Lung (tissue), 12 donors: ENCODE results near the gene LNX2. TPM values are rescaled to one million over a fixed set of nuclear protein-coding genes. Genes with fewer than 3 reads are reported as not detected.

Experiments used
- ATAC-seq: fragments of 200-7000 bp; cut with Tn5 transposase; one replicate; pipeline ENCODE4 v1.9.1; 2020; ENCODE audit warnings: moderate number of reproducible peaks; ENCODE audit not compliant: insufficient read depth, low FRiP score
- DNase-seq, 3 donors: peaks; one replicate each; pipeline ENCODE4 v3.0.0-alpha.2; 2013 to 2017
- H3K27ac ChIP-seq, 2 donors: one replicate each; pipeline ENCODE4 v1.5.1; 2013; ENCODE audit warnings: mild to moderate bottlenecking in 2 of 2, moderate library complexity in 2 of 2, control low read depth in 1 of 2, inconsistent platforms in 1 of 2, low read depth in 1 of 2, low read length in 1 of 2
- H3K27me3 ChIP-seq, 3 donors: one replicate each; pipeline ENCODE4 v1.5.1; 2013; ENCODE audit warnings: low read length in 2 of 3; ENCODE audit not compliant: control insufficient read depth in 3 of 3, insufficient read depth in 3 of 3
- H3K36me3 ChIP-seq, 4 donors: one replicate each; pipeline ENCODE4 v1.5.1; 2013; ENCODE audit warnings: low read length in 4 of 4, mild to moderate bottlenecking in 1 of 4, moderate library complexity in 1 of 4; ENCODE audit not compliant: control insufficient read depth in 4 of 4, insufficient read depth in 4 of 4
- H3K4me1 ChIP-seq, 5 donors: one replicate each; pipeline ENCODE4 v1.5.1; 2013; ENCODE audit warnings: low read length in 5 of 5, mild to moderate bottlenecking in 2 of 5, moderate library complexity in 1 of 5; ENCODE audit not compliant: control insufficient read depth in 5 of 5, insufficient read depth in 5 of 5
- H3K4me3 ChIP-seq: one replicate; pipeline ENCODE4 v1.5.1; 2013; ENCODE audit warnings: mild to moderate bottlenecking, control low read depth, moderate library complexity
- H3K9ac ChIP-seq, 2 donors: one replicate each; pipeline ENCODE4 v1.5.1; 2013; ENCODE audit warnings: low read length in 2 of 2, control low read depth in 1 of 2; ENCODE audit not compliant: insufficient read depth in 1 of 2
- H3K9me3 ChIP-seq, 4 donors: one replicate each; pipeline ENCODE4 v1.5.1; 2013; ENCODE audit warnings: low read length in 3 of 4, mild to moderate bottlenecking in 1 of 4, moderate library complexity in 1 of 4; ENCODE audit not compliant: control insufficient read depth in 4 of 4, insufficient read depth in 3 of 4
- WGBS, 2 donors: extraction: QIAGEN DNeasy Blood & Tissue Kit; methylation state at CpG; one replicate each; pipeline ENCODE4 v1.1.7; 2013; 5-methylcytosine and 5-hydroxymethylcytosine counted together
- polyA plus RNA-seq, 2 donors: library from polyadenylated mRNA; stranded (reverse); fragments of 200-250 nt; gene quantifications; one replicate each; pipeline ENCODE4 v1.2.1, GENCODE V29; 2013
- total RNA-seq, 2 donors: library from RNA; depleted of rRNA in 1 of 2; stranded (reverse); fragments of >200 nt in 1 of 2; gene quantifications; one replicate each; pipeline ENCODE4 v1.2.1, GENCODE V29; 2014 to 2021
- TF ChIP-seq, protein P1 (sequence below): IDR thresholded peaks from 2 replicates; pipeline ENCODE4 v1.5.1; 2012; ENCODE audit warnings: mild to moderate bottlenecking; ENCODE audit errors: control extremely low read depth, extremely low read depth
- donor health status: control.
- donor health status: control.
- donor health status: Bipolar disorder and iron deficiency.
- donor health status: healthy.
- donor health status: DM: yes; HTN: yes; CAD: no.

LNX2 gene
- total and polyA plus RNA-seq, 4 donors = 12.6 to 49.2 (median 22.3) TPM

DNA sequence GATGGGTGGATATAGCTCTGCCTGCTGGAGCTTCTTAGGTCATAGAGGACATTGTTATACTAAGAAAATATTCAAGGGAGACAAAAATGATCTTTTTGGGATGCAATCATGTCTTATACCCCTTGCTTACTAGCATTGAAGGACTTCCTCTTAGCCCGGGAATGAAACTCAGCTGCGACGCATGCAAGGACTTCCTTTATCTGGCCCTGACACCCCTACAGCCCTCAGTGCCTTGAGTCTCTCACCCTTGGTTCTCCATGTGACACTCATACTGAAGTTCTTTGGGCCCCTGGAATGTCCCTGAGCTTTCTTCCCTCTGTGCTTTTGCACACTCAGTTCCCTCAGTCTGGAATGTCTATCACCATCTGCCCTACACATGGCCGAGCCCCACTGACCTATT is 97.5 kb downstream of the LNX2 start:
- Histone ChIP-seq H3K9ac (no peak overlapping the region), H3K4me1 (no peaks in the 10 kb centered on the region), H3K27me3 (peaks cover 0 to 2% (median 0%) of the 10 kb centered on the region in 3 donors), H3K9me3 (peaks cover 0 to 3% (median 0%) of the 10 kb centered on the region in 4 donors), H3K36me3 (no peaks in the 10 kb centered on the region), H3K4me3 (no peak overlapping the region), H3K27ac (no peak overlapping the region)
- TF ChIP-seq, protein P1, sequence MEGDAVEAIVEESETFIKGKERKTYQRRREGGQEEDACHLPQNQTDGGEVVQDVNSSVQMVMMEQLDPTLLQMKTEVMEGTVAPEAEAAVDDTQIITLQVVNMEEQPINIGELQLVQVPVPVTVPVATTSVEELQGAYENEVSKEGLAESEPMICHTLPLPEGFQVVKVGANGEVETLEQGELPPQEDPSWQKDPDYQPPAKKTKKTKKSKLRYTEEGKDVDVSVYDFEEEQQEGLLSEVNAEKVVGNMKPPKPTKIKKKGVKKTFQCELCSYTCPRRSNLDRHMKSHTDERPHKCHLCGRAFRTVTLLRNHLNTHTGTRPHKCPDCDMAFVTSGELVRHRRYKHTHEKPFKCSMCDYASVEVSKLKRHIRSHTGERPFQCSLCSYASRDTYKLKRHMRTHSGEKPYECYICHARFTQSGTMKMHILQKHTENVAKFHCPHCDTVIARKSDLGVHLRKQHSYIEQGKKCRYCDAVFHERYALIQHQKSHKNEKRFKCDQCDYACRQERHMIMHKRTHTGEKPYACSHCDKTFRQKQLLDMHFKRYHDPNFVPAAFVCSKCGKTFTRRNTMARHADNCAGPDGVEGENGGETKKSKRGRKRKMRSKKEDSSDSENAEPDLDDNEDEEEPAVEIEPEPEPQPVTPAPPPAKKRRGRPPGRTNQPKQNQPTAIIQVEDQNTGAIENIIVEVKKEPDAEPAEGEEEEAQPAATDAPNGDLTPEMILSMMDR = no peak
- 25 to 36% methylated on average over 4 of the region's 4 CpGs for WGBS, 2 donors
- no peak for DNase-seq
- ATAC-seq = no peak

DNA sequence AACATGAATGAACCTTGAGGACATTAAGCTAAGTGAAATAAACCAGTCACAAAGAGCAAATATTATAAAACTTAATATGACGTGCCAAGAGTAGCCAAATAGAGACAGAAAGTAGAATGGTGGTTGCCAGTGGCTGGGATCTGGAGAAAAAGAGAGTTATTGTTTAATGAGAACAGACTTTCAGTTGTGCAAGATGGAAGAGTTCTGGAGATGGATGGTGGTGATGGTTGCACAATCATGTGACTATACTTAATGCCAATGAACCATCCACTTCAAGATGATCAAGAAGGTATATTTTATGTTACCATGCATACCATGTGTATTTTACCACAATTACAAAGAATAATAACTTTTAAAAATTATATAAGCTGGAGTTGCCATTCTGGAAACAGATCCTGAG is 104.2 kb downstream of the LNX2 start:
- Histone ChIP-seq H3K4me1 (no peaks in the 10 kb centered on the region), H3K27ac (no peak overlapping the region), H3K9me3 (no peaks in the 10 kb centered on the region), H3K27me3 (peaks cover 0 to 2% (median 0%) of the 10 kb centered on the region in 3 donors), H3K36me3 (no peaks in the 10 kb centered on the region), H3K9ac (no peak overlapping the region), H3K4me3 (no peak overlapping the region)
- ATAC-seq = no peak
- DNase-seq = no peak
- 88 to 97% methylated on average over 1 of the region's 1 CpG for WGBS, 2 donors
- TF ChIP-seq, protein P1 = no peak

DNA sequence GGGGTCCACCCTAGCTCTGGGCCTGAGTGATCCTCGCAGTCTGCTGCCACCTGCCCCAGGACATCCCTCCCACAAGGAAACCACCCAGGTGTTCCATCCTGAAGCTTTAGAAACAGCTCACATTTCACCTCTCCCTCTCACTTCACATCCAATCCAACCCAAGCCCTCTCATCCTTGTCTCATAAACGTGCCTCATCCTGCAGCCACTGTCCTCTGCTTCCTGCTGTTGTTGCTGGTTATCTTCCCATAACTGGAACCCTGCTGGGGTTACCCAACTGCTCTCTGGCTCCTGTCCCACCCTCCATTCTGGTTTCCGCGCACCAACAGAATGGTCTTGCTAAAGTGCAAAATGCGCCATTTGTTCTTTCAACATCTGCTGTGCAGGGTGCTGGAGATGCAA is 110.2 kb downstream of the LNX2 start:
- Histone ChIP-seq H3K9me3 (no peaks in the 10 kb centered on the region), H3K4me1 (no peaks in the 10 kb centered on the region), H3K27ac (no peak overlapping the region), H3K27me3 (peaks cover 0 to 3% (median 0%) of the 10 kb centered on the region in 3 donors), H3K4me3 (no peak overlapping the region), H3K36me3 (no peaks in the 10 kb centered on the region), H3K9ac (no peak overlapping the region)
- ATAC-seq (no peak), DNase-seq (no peak)
- TF ChIP-seq, protein P1 = no peak
- 75 to 76% methylated on average over 5 of the region's 5 CpGs for WGBS, 2 donors

DNA sequence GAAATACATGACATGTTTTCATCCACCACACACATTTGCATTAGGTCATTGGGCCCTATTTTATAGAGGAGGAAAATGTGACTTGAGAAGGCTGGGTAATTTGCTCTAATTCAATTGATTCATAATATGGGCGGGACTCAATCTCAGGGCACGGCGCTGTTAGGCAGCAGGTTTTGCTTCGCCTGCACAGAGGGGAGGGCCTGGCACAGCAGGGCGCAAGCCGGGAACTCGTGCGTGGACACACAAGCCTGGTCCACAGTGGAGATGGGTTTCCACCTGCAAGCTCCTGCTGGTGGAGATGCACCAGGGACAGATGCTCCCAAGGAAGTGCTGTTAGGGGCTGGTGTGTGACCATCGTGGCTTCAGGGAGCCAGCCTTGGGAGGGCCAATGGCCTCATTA is 111.5 kb downstream of the LNX2 start:
- no peak for DNase-seq
- 91 to 93% methylated on average over 9 of the region's 9 CpGs for WGBS, 2 donors
- TF ChIP-seq, protein P1 = no peak

More for the DNA sequence above, 111.5 kb downstream of the LNX2 start:
- H3K9ac ChIP-seq = no peak overlapping the region
- H3K36me3 ChIP-seq = no peaks in the 10 kb centered on the region
- H3K9me3 ChIP-seq = no peaks in the 10 kb centered on the region
- H3K27ac ChIP-seq = no peak overlapping the region
- peaks cover 0 to 3% (median 0%) of the 10 kb centered on the region in 3 donors for H3K27me3 ChIP-seq
- no peak overlapping the region for H3K4me3 ChIP-seq
- no peak for ATAC-seq
- no peaks in the 10 kb centered on the region for H3K4me1 ChIP-seq
